ENCODE measurements around the gene NLE1.

The NLE1 gene

DNA sequence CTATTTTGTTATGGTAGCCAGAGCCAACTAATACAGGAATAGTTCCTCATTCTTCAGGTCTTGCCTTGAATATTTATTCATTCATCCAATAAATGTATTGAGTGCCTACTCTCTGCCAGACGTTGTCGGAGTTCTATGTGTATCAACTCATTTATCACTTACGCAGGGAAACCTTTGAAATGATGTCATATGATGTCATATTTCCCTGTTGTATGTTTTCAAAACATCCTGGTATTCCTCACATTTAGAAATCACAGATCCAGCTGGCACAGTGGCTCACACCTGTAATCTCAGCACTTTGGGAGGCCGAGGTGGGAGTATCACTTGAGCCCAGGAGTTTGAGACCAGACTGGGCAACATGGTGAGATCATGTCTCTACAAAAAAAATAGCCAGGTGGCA lies 2.7 kb upstream of the NLE1 start:
- H3K27me3 Mint-ChIP-seq (ENCODE audit: low read depth) = peaks cover 11% of the 10 kb centered on the region
- H3K4me1 Mint-ChIP-seq = peaks cover 21% of the 10 kb centered on the region
- TF ChIP-seq, protein P1, sequence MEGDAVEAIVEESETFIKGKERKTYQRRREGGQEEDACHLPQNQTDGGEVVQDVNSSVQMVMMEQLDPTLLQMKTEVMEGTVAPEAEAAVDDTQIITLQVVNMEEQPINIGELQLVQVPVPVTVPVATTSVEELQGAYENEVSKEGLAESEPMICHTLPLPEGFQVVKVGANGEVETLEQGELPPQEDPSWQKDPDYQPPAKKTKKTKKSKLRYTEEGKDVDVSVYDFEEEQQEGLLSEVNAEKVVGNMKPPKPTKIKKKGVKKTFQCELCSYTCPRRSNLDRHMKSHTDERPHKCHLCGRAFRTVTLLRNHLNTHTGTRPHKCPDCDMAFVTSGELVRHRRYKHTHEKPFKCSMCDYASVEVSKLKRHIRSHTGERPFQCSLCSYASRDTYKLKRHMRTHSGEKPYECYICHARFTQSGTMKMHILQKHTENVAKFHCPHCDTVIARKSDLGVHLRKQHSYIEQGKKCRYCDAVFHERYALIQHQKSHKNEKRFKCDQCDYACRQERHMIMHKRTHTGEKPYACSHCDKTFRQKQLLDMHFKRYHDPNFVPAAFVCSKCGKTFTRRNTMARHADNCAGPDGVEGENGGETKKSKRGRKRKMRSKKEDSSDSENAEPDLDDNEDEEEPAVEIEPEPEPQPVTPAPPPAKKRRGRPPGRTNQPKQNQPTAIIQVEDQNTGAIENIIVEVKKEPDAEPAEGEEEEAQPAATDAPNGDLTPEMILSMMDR (IDR thresholded peaks at IDR 0.05; ENCODE audit: unreplicated experiment in 3 of 3) = no peak
- no peaks in the 10 kb centered on the region for H3K36me3 Mint-ChIP-seq (ENCODE audit: low read depth)
- H3K9me3 Mint-ChIP-seq = no peaks in the 10 kb centered on the region
- no peak overlapping the region for H3K27ac Mint-ChIP-seq
- H3K4me3 Mint-ChIP-seq = peak overlapping the region; percentile 9 to 23 (median 21)

DNA sequence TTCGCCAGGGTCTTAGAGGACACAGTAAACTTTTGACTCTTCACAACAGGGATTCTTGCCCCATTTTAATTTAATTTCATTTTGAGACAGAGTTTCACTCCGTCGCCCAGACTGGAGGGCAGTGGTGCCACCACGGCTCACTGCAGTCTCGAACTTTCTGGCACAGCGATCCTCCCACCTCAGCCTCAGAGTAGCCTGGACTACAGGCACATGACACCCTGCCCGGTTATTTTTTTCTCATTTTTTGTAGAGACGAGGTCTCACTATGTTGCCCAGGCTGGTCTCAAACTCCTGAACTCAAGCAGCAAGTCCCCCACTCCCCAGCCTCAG lies 329 bp upstream of the NLE1 start:
- TF ChIP-seq, protein P1 (IDR thresholded peaks at IDR 0.05; ENCODE audit: unreplicated experiment in 3 of 3) = no peak
- Mint-ChIP-seq H3K27me3 (ENCODE audit: low read depth) (peaks cover 11% of the 10 kb centered on the region), H3K36me3 (ENCODE audit: low read depth) (peaks cover 5% of the 10 kb centered on the region), H3K4me3 (peak overlapping the region; percentile 83 to 87 (median 87)), H3K4me1 (peaks cover 21% of the 10 kb centered on the region), H3K27ac (peak overlapping the region in 1 of 3 experiments; percentile 33), H3K9me3 (no peaks in the 10 kb centered on the region)

DNA sequence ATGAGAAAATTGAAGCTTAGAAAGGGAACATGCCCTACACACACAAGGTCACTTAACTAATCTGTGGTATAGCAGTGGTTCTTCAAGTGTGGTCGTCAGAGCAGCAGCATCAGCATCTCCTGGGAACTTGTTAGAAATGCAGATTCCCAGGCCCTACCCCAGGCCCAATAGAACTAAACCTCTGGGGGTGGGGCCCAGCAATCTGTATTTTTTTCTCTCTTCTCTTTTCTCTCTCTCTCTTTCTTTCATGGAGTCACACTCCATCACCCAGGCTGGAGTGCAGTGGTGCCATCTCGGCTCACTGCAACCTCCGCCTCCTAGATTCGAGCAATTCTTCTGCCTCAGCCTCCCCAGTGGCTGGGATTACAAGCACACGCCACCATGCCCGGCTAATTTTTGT lies 3.9 kb downstream of the NLE1 start:
- H3K27ac Mint-ChIP-seq = no peak overlapping the region
- no peaks in the 10 kb centered on the region for H3K9me3 Mint-ChIP-seq
- TF ChIP-seq, protein P1 (IDR thresholded peaks at IDR 0.05; ENCODE audit: unreplicated experiment in 3 of 3) = no peak
- peaks cover 39% of the 10 kb centered on the region for H3K36me3 Mint-ChIP-seq (ENCODE audit: low read depth)
- H3K4me1 Mint-ChIP-seq = peaks cover 6% of the 10 kb centered on the region
- no peak overlapping the region for H3K4me3 Mint-ChIP-seq
- no peaks in the 10 kb centered on the region for H3K27me3 Mint-ChIP-seq (ENCODE audit: low read depth)

DNA sequence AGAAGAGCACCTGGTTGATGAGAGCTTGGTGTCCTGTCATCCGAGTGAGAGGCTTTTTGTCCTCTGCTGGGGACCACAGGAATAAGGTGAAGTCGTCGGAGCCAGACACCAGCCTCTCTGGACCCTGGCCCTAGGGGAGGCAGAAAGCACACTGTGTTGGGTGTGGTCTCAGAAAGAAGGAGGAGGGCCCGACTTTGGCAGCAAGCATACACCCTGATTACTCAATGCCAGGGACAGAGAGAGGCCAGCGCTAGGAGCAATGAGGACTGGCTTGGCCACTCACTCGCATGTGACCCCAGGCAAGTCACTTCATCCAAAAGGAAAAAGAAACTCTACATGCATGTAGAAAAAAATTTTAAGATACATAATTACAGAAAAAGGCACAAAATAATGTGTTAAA lies 6.8 kb downstream of the NLE1 start:
- Mint-ChIP-seq H3K4me1 (no peaks in the 10 kb centered on the region), H3K27ac (no peak overlapping the region), H3K27me3 (ENCODE audit: low read depth) (no peaks in the 10 kb centered on the region), H3K4me3 (no peak overlapping the region), H3K9me3 (no peaks in the 10 kb centered on the region), H3K36me3 (ENCODE audit: low read depth) (peaks cover 55% of the 10 kb centered on the region)
- TF ChIP-seq, protein P1 (IDR thresholded peaks at IDR 0.05; ENCODE audit: unreplicated experiment in 3 of 3) = no peak

DNA sequence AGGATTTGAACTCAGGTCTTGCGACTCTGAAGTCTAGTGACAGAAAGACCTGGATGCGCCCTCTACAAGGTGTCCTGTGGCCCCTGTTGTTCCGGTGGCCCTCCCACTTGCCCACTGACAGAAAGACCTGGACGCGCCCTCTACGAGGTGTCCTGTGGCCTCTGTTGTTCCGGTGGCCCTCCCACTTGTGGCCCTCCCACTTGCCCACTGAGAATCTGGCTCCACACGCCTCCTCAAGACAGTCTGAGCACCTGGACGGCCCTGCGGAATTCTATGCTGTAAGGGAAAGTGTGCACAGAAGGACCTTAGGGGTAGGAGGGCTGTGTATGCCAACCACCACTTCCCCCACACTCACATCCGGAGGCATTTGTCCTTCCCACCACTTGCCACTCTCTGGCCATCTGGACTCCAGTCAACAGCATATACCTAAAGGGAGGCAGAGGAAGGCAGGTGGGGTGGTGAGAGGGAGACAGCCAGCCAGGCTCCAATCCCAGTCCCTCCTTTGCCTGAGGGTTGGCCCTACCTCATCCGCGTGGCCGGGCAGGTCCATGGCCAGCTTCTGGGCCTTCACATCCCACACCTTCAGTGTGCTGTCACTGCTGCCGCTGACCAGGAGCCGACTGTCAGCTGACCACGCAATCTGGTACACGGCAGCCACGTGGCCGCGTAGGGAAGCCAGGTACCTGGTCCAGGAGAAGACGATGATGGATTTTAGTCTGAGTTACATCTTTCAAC lies 9.1 kb downstream of the NLE1 start:
- Mint-ChIP-seq H3K4me1 (no peaks in the 10 kb centered on the region), H3K36me3 (ENCODE audit: low read depth) (peaks cover 53% of the 10 kb centered on the region), H3K27me3 (ENCODE audit: low read depth) (no peaks in the 10 kb centered on the region), H3K9me3 (no peaks in the 10 kb centered on the region), H3K4me3 (no peak overlapping the region), H3K27ac (no peak overlapping the region)
- TF ChIP-seq, protein P1 (IDR thresholded peaks at IDR 0.05; ENCODE audit: unreplicated experiment in 3 of 3) = no peak

DNA sequence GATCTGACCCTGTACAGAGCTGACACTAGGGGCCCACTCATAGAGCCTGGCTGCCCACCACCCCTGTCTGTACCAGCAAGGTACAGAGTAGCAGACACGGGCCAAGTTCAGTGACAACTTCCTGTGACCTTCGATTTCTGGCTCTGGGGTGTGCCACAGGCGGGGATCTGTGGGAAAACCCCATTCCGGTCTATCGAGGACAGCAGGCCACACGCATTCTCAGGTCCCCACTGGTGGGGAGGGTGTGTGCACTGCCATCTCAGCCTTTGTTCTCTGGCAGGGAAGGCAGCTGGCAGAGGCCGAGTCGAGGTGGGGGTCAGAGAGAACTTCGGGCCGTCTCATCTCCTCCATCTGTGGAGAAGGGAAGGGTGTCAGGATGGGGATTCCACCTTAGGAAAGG lies 10.0 kb downstream of the NLE1 start:
- Mint-ChIP-seq H3K4me1 (no peaks in the 10 kb centered on the region), H3K9me3 (no peaks in the 10 kb centered on the region), H3K27me3 (ENCODE audit: low read depth) (no peaks in the 10 kb centered on the region), H3K36me3 (ENCODE audit: low read depth) (peaks cover 51% of the 10 kb centered on the region), H3K27ac (no peak overlapping the region), H3K4me3 (no peak overlapping the region)
- TF ChIP-seq, protein P1 (IDR thresholded peaks at IDR 0.05; ENCODE audit: unreplicated experiment in 3 of 3) = no peak

Measured in nephron (organoid).